Esophagus mucosa (tissue), 1 donor: ENCODE results near the gene RALGDS. TPM values are rescaled to one million over a fixed set of nuclear protein-coding genes. Genes with fewer than 3 reads are reported as not detected.

Experiments
- ATAC-seq: fragments of 200-7000 bp; cut with Tn5 transposase; one replicate; pipeline ENCODE4 v1.9.1; 2020
- total RNA-seq: library from RNA; stranded (reverse); gene quantifications from one replicate; pipeline ENCODE4 v1.2.4, GENCODE V29; 2023
- donor health status: DM: yes; HTN: yes; CAD: no.

Gene RALGDS
- total RNA-seq, 1 donor from 2014 or later = 35.0 TPM

- ATAC-seq = no peak
Observed at GRCh38 chr9:133050781-133051180, 70.3 kb downstream of the RALGDS start.

GRCh38 chr9:133050142-133050541 is 70.9 kb downstream of the RALGDS start:
- no peak for ATAC-seq

GRCh38 chr9:133049043-133049442 is 72.0 kb downstream of the RALGDS start:
- no peak for ATAC-seq

GRCh38 chr9:133048595-133048994 is 72.4 kb downstream of the RALGDS start:
- ATAC-seq = peak; percentile 41

Other genes starting within 250 kb of the RALGDS start
- 1.7 TPM for gene AK8, start 243.0 kb downstream of the RALGDS start, total RNA-seq
- gene SPACA9, start 242.3 kb downstream of the RALGDS start, total RNA-seq = 11.2 TPM
- 22.6 TPM for gene TSC1, start 176.6 kb downstream of the RALGDS start, total RNA-seq
- gene GFI1B, start 142.5 kb downstream of the RALGDS start, total RNA-seq = not detected
- gene GTF3C5, start 90.2 kb downstream of the RALGDS start, total RNA-seq = 33.6 TPM
- gene CEL, start 59.3 kb downstream of the RALGDS start, total RNA-seq = 2.4 TPM
- gene GBGT1, start 42.7 kb upstream of the RALGDS start, total RNA-seq = 2.0 TPM
- not detected for gene OBP2B, start 88.0 kb upstream of the RALGDS start, total RNA-seq
- gene ABO, start 154.0 kb upstream of the RALGDS start, total RNA-seq = 7.3 TPM
- gene SURF6, start 214.9 kb upstream of the RALGDS start, total RNA-seq = 9.9 TPM
- 10.8 TPM for gene MED22, start 226.9 kb upstream of the RALGDS start, total RNA-seq
- 2,377 TPM for gene RPL7A, start 227.0 kb upstream of the RALGDS start, total RNA-seq
- 25.4 TPM for gene SURF1, start 235.2 kb upstream of the RALGDS start, total RNA-seq
- 25.6 TPM for gene SURF2, start 235.3 kb upstream of the RALGDS start, total RNA-seq